GM18511 (cell line): ENCODE measurements around the gene PGF.

Experiments
- ATAC-seq: cut with Tn5 transposase; IDR thresholded peaks from one replicate; pipeline ENCODE4 v1.9.1; 2021; ENCODE audit warnings: mild to moderate bottlenecking, moderate library complexity; ENCODE audit not compliant: unreplicated experiment

PGF gene

GRCh38 chr14:74959596-74960180 lies 4.3 kb upstream of the PGF start:
- no peak for ATAC-seq

- no peak for ATAC-seq
Observed at GRCh38 chr14:74956280-74957072, 1.1 kb upstream of the PGF start.

GRCh38 chr14:74956027-74956279 lies 556 bp upstream of the PGF start:
- no peak for ATAC-seq

GRCh38 chr14:74954947-74955228 lies 509 bp downstream of the PGF start:
- no peak for ATAC-seq

DNA sequence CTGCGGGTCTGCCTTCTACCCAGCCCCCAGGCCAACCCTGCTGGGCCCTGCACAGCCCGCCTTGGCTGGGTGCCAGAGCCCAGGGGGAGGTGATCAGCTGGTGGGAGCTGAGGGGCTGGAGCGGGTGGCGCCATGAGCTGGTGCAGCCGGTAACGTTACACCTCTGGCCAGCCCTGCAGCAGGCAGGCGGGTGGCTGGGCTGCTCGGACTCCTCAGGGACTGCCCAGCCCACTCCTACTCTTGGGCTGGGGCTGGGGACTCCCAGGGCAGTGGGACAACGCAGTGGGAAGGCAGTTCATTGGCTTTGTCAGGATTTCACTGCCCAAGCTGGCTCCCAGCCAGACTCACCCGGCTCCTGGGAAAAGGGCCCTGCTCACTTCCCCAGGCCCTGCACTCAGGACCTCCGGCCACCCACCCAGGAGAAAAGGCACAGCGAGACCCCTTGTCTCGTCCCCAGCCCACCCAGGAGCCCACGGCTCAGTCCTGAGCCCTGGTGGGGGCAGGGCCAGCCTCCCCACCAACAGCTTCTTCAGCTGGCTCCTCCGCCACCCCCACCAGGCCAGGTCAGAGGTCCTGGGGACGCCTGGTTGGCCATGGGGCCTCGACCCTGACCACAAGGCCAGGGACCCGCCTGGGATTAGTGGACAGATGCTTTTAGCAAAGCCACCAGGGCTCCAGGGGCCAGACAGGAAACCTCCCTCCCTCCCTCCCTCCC lies 1.0 kb downstream of the PGF start:
- no peak for ATAC-seq

DNA sequence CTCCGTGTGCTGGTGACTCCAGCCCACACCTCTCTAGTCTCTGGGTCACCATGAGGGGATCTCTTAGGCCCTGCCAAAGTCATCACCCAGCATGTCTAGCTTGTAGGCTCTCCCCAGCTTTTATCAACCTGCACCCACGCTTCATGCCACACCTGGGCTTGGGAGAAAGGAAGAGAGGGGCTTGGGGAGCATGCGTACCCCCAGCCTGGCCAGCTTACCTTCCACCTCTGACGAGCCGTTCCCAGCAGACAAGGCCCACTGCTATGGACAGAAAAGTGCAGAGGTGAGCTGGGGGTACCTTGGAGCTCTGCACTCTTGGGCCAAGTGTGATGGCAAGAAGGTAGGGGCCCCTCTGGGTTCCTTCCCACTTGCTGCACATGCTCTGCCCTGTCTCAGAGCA lies 1.7 kb downstream of the PGF start:
- no peak for ATAC-seq

DNA sequence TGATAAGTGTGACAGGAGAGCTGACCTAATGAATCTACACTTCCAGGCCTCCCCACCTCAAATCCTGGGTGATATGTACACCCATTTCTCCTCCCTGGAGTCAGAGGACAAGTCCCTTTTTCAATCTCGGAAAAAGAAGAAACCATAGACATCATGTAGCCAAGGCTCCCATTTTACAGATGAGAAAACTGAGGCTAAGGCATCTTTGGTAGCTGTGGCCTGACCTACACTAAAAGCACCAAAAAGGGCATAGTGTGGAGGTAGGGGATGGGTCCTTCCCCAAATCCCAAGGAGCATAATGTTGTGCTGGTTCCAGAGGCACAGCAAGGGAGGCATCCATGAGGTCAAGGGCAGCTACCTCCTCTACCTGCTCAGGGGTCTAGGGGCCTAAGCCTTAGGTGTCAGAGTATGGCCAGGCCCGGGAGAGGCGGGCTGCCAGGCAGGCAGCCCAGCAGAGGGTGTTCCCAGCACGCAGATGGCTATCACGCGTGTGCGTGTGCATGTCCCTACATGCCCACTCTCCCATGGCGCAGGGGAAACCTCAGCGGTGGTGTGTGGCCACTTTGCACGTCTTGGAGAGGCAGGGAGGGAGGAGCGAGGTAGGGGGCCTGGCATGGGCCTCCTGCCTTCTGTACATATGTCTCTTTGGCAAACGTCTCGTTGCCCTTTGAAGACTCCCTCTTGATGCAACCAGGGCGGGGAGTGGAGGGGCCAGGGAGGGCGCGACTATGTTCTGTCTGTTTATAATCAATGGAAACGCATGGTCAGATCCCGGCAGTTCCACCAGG lies 2.5 kb downstream of the PGF start:
- ATAC-seq: no peak

- ATAC-seq: no peak
Observed at GRCh38 chr14:74952180-74952665, 3.2 kb downstream of the PGF start.

DNA sequence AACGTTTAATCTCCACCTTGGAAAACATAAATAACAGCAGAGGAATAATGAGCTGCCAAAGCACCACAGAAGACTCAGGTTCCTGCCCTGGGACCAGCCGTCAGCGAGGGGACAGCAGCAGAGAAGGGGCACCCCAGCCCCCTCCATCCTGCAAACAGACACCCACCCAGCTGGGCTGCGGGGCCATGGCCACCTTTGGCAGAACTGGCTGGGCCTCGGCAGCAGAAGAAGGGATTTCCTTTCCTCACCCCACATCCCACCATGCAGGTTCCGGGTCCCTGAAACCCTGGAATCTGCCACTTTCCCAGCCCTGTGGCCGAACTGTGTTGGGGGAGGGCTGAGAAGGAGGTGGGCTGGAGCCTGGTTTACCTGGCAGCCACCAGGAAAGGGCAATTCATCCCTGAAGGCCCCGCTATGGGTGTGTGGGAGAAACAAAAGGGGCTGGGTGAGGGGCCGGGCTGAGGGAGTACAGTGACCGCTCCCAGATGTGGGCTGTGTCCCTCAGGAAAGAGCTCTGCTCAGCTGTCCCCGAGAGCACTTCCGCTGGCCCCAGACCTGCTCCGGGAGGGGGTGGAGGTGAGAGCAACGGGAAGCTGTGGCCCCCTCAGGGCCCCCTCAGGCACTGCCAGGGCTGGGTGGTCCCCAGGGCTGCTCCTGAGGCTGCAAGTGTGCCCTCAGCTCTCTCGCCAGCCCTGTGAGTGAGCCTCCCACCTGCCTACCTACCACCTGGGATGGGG lies 3.8 kb downstream of the PGF start:
- ATAC-seq: no peak

GRCh38 chr14:74950795-74951442 lies 4.5 kb downstream of the PGF start:
- no peak for ATAC-seq

GRCh38 chr14:74949859-74950573 lies 5.4 kb downstream of the PGF start:
- ATAC-seq: no peak

GRCh38 chr14:74949191-74949601 lies 6.2 kb downstream of the PGF start:
- no peak for ATAC-seq

- ATAC-seq: no peak
Observed at GRCh38 chr14:74948228-74949175, 6.9 kb downstream of the PGF start.

DNA sequence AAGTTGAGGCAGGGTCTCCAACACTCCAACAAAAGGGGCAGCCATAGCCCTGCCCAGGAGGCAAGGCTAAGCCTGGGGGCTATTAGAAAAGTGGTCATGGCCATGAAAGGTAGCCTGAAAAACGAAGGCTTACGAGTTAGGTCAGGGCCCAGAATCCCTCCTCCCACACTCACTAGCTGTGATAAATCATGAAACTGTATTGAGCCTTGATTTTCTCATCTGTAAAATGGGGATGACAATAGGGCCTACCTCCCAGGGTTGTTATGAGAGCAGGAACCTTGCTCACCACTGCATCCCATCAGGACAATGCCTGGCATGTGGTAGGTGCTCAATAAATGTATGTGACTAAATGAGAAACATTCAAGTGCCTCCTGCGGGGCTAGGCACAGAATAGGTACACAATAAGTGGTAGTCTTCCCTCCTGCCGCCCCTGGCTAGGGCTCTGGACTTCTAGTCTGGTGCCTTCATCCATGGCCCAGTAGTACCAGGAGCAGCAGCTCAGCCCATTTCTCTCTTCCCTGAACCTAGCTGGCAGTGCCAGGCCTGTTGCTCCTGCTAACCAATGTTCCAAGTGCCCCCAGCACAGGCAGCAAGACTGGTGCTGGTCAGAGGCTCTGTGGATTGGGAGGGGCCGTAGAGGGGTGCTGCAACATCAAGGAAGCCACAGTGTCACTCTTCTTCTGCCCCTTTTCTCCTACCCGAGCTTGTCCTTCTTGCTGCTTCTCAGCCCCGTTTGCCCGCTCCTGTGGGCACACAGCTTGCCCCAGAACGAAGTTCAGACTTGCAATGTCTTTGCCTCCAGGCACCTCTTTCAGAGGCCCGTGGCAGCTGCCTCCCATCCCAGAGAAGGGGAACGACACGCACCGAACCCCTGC lies 7.8 kb downstream of the PGF start:
- no peak for ATAC-seq

DNA sequence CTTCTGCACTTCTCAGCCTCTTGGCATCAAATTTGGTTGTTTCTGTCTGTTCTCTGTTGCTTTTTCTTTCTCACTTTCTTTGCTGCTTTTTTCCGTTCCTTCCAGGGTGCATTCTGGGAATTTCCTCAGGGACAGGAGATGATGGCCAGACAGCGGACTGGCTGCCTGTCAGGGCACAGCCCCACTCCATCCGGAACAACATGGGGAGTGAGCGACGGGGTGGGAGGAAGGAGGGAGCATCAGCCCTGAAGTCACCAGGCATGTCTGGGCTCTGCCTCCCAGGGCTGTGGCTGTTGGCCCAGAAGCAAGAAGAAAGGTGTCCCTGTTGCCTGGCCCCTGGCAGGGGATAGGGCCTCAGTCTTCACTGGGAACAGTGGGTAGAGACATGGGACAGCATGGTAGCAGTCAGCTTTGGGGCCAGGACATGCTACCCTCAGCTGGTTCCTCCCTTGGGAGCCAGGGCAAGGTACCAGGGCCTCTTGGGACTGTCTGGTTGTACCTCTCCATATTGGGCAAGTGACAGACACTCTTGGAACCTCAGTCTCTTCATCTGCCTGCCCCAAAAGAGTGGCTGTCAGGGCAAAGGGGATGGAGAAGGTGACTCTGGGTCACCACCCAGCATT lies 8.6 kb downstream of the PGF start:
- ATAC-seq: no peak

- ATAC-seq: peak; percentile 73
Observed at GRCh38 chr14:74945852-74946658, 9.3 kb downstream of the PGF start.
